PC-3 (cell line): ENCODE measurements around the gene PAPSS1. TPM values are rescaled to one million over a fixed set of nuclear protein-coding genes. Genes with fewer than 3 reads are reported as not detected.

ENCODE experiments used
- ATAC-seq: fragments of 200-7000 bp; cut with Tn5 transposase; 2 replicates; pipeline ENCODE4 v1.9.1; 2020; ENCODE audit warnings: mild to moderate bottlenecking, moderate library complexity
- BruUV-seq: library from RNA; stranded (reverse); fragments of 400-500 nt; replicated peaks from 2 replicates; lab custom pipeline; 2021; lab: Mats Ljungman, UMichigan
- CTCF ChIA-PET: fragments of 300-600 bp; sonication (Branson Sonifier 250); formaldehyde crosslinking; loops from one replicate; lab custom pipeline; 2022; ENCODE audit warnings: antibody characterized with exemption; lab: Charles Lee
- POLR2A ChIA-PET: fragments of 300-600 bp; sonication (Branson Sonifier 250); formaldehyde crosslinking; loops from one replicate; lab custom pipeline; 2022; ENCODE audit warnings: antibody characterized with exemption; ENCODE audit not compliant: unreplicated experiment; lab: Charles Lee
- DNase-seq: peaks from one replicate; pipeline ENCODE4 v3.0.0-alpha.2; 2015
- H2AFZ ChIP-seq: fragments of 300-600 bp; sonication (generic); 2 replicates; pipeline ENCODE4 v1.6.0; 2016; ENCODE audit warnings: antibody characterized with exemption, low read length
- H3F3A ChIP-seq: fragments of 300-600 bp; sonication (generic); one replicate; pipeline ENCODE4 v1.6.0; 2017; ENCODE audit warnings: antibody characterized with exemption, low read length, control low read depth, mild to moderate bottlenecking; ENCODE audit not compliant: unreplicated experiment
- H3K27ac ChIP-seq: fragments of 300-600 bp; sonication (generic); 2 replicates; pipeline ENCODE4 v1.5.1; 2016; ENCODE audit warnings: mild to moderate bottlenecking, low read length
- H3K27me3 ChIP-seq: fragments of 300-600 bp; sonication (generic); 2 replicates; pipeline ENCODE4 v1.6.1; 2016; ENCODE audit warnings: low read length, mixed read lengths
- H3K36me3 ChIP-seq: fragments of 300-600 bp; sonication (generic); 2 replicates; pipeline ENCODE4 v1.6.1; 2016; ENCODE audit warnings: low read depth, mixed run types, low read length, mixed read lengths
- H3K4me1 ChIP-seq: fragments of 300-600 bp; sonication (generic); 2 replicates; pipeline ENCODE4 v1.5.1; 2016; ENCODE audit warnings: low read length; ENCODE audit not compliant: insufficient read depth
- H3K4me2 ChIP-seq: fragments of 300-600 bp; sonication (generic); 2 replicates; pipeline ENCODE4 v1.6.0; 2016; ENCODE audit warnings: low read length
- H3K4me3 ChIP-seq: fragments of 300-600 bp; sonication (generic); 2 replicates; pipeline ENCODE4 v1.5.1; 2016; ENCODE audit warnings: mild to moderate bottlenecking, low read length, mixed read lengths
- H3K79me2 ChIP-seq: fragments of 300-600 bp; sonication (generic); 2 replicates; pipeline ENCODE4 v1.6.1; 2017; ENCODE audit warnings: low read length, mixed read lengths
- H3K9ac ChIP-seq: fragments of 300-600 bp; sonication (generic); 2 replicates; pipeline ENCODE4 v1.6.0; 2016; ENCODE audit warnings: mild to moderate bottlenecking, low read length
- H3K9me2 ChIP-seq: fragments of 300-600 bp; sonication (generic); replicated peaks from 2 replicates; pipeline ENCODE4 v1.6.1; 2016; ENCODE audit warnings: mixed run types, low read length, mixed read lengths
- H3K9me3 ChIP-seq: fragments of 300-600 bp; sonication (generic); 2 replicates; pipeline ENCODE4 v1.6.1; 2016; ENCODE audit warnings: low read length, mixed read lengths
- H4K20me1 ChIP-seq: fragments of 300-600 bp; sonication (generic); 2 replicates; pipeline ENCODE4 v1.6.1; 2016; ENCODE audit warnings: low read length, mixed read lengths
- CTCF ChIP-seq: fragments of 300-600 bp; sonication (generic); conservative IDR thresholded peaks from 2 replicates; pipeline ENCODE4 v1.5.1; 2017; ENCODE audit warnings: antibody characterized with exemption, low read depth, mild to moderate bottlenecking, low read length
- EZH2 ChIP-seq: fragments of 300-600 bp; sonication (generic); IDR thresholded peaks from one replicate; pipeline ENCODE4 v1.6.1; 2017; ENCODE audit warnings: antibody characterized with exemption, mild to moderate bottlenecking, low read length; ENCODE audit not compliant: unreplicated experiment
- EZH2phosphoT487 ChIP-seq: fragments of 300-600 bp; sonication (generic); IDR thresholded peaks from 2 replicates; pipeline ENCODE4 v1.6.1; 2018; ENCODE audit warnings: mild to moderate bottlenecking, antibody characterized with exemption, low read length, borderline replicate concordance
- intact Hi-C: fragments of 100-400 bp; cut with micrococcal nuclease; formaldehyde crosslinking; loops from 2 replicates; pipeline ENCODE4 v1.9.0; 2023
- total RNA-seq: library from RNA; depleted of rRNA; stranded (reverse); fragments of >200 nt; gene quantifications from 2 replicates; pipeline ENCODE4 v1.2.3, GENCODE V29; 2014

PAPSS1 gene
- total RNA-seq, 1 experiment from 2014 or later = 28.0 TPM

- POLR2A ChIA-PET = no interaction called here
- Histone ChIP-seq H3K9me2 (no peaks in the 10 kb centered on the region), H3K27ac (no peak overlapping the region), H3K4me3 (no peak overlapping the region), H3K79me2 (no peaks in the 10 kb centered on the region), H2AFZ (no peak overlapping the region), H3K4me2 (no peak overlapping the region), H3K9ac (no peak overlapping the region), H4K20me1 (no peaks in the 10 kb centered on the region), H3F3A (no peaks in the 10 kb centered on the region), H3K36me3 (no peaks in the 10 kb centered on the region), H3K9me3 (no peaks in the 10 kb centered on the region), H3K4me1 (no peaks in the 10 kb centered on the region), H3K27me3 (no peaks in the 10 kb centered on the region)
- no TSS peak for BruUV-seq
- intact Hi-C loops = no loop called here
- no peak for TF ChIP-seq EZH2
- TF ChIP-seq CTCF = no peak
- TF ChIP-seq EZH2phosphoT487 = no peak
- DNase-seq (no peak), ATAC-seq (no peak)
- CTCF ChIA-PET = no interaction called here
Observed at GRCh38 chr4:107751670-107752069, 31.6 kb upstream of the PAPSS1 start.

- no peaks in the 10 kb centered on the region for H3K27me3 ChIP-seq
- no peaks in the 10 kb centered on the region for H3K4me1 ChIP-seq
- H4K20me1 ChIP-seq = no peaks in the 10 kb centered on the region
- CTCF ChIA-PET = no interaction called here
- H3K36me3 ChIP-seq = no peaks in the 10 kb centered on the region
- intact Hi-C loops = no loop called here
- no peak overlapping the region for H3K27ac ChIP-seq
- H3K9ac ChIP-seq = no peak overlapping the region
- H3K4me2 ChIP-seq = no peak overlapping the region
- TF ChIP-seq EZH2 (no peak), EZH2phosphoT487 (no peak), CTCF (no peak)
- H3K9me3 ChIP-seq = no peaks in the 10 kb centered on the region
- no peaks in the 10 kb centered on the region for H3F3A ChIP-seq
- no peaks in the 10 kb centered on the region for H3K9me2 ChIP-seq
- DNase-seq (peak; percentile 57), ATAC-seq (no peak)
- no peak overlapping the region for H2AFZ ChIP-seq
- BruUV-seq = no TSS peak
- POLR2A ChIA-PET = no interaction called here
- no peak overlapping the region for H3K4me3 ChIP-seq
- no peaks in the 10 kb centered on the region for H3K79me2 ChIP-seq
Observed at GRCh38 chr4:107747748-107748486, 27.9 kb upstream of the PAPSS1 start.

GRCh38 chr4:107746161-107746560, 26.1 kb upstream of the PAPSS1 start:
- H3K4me1 ChIP-seq = no peaks in the 10 kb centered on the region
- no peaks in the 10 kb centered on the region for H4K20me1 ChIP-seq
- H3K9me3 ChIP-seq = no peaks in the 10 kb centered on the region
- ATAC-seq = no peak
- H3K9ac ChIP-seq = no peak overlapping the region
- TF ChIP-seq EZH2 (no peak), EZH2phosphoT487 (no peak), CTCF (no peak)
- no peak overlapping the region for H2AFZ ChIP-seq
- no TSS peak for BruUV-seq
- intact Hi-C loops = no loop called here
- no peak overlapping the region for H3K4me2 ChIP-seq
- no peak overlapping the region for H3K27ac ChIP-seq
- DNase-seq = no peak
- no peaks in the 10 kb centered on the region for H3K9me2 ChIP-seq
- ChIA-PET CTCF (no interaction called here), POLR2A (no interaction called here)
- no peaks in the 10 kb centered on the region for H3K27me3 ChIP-seq
- H3K36me3 ChIP-seq = no peaks in the 10 kb centered on the region
- no peaks in the 10 kb centered on the region for H3F3A ChIP-seq
- no peak overlapping the region for H3K4me3 ChIP-seq
- H3K79me2 ChIP-seq = no peaks in the 10 kb centered on the region
